Mammary epithelial cell (primary cell): ENCODE results near the gene FOXL1.

Source experiments
- EZH2 ChIP-seq: IDR thresholded peaks from 2 replicates; pipeline ENCODE4 v1.6.1; 2012; ENCODE audit warnings: low read length, inconsistent platforms, borderline replicate concordance
- TF ChIP-seq, protein P1 (sequence below), 2 donors: IDR thresholded peaks in 1 of 2; conservative IDR thresholded peaks in 1 of 2; 2 replicates each; pipeline ENCODE4 v1.5.1; 2011 to 2012; ENCODE audit warnings: inconsistent platforms in 2 of 2, low read length in 2 of 2, mild to moderate bottlenecking in 2 of 2, control low read depth in 1 of 2, low read depth in 1 of 2; ENCODE audit not compliant: insufficient read depth in 1 of 2; ENCODE audit errors: extremely low read depth in 1 of 2

DNA sequence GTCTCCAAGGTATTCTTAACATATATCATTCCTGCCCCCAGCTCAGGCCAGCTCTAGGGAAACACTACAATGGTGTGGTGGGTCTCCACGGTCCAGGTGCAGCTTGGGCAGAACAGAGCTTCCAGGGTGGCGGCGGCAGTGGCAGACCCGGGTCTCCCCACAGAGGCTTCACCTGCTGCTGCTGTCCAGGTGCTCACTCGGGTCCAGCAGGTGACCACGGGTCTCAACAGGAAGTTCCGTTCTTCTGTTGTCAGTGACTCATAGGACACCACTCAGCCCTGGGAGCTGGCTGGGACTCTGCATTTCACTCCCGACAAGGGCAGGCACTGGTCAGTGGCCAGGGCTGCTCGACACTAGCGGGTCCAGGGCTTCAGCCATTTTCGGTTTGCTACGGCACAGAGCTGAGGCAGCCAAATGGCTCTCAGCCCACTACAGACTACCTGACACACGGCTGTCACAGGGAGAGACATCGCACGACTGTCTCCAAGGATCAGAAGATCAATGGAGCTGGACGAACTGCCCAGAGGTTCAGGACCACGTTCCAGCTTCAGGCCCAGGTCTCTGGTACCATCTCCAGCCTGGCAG lies 40.1 kb upstream of the FOXL1 start:
- TF ChIP-seq, protein P1, sequence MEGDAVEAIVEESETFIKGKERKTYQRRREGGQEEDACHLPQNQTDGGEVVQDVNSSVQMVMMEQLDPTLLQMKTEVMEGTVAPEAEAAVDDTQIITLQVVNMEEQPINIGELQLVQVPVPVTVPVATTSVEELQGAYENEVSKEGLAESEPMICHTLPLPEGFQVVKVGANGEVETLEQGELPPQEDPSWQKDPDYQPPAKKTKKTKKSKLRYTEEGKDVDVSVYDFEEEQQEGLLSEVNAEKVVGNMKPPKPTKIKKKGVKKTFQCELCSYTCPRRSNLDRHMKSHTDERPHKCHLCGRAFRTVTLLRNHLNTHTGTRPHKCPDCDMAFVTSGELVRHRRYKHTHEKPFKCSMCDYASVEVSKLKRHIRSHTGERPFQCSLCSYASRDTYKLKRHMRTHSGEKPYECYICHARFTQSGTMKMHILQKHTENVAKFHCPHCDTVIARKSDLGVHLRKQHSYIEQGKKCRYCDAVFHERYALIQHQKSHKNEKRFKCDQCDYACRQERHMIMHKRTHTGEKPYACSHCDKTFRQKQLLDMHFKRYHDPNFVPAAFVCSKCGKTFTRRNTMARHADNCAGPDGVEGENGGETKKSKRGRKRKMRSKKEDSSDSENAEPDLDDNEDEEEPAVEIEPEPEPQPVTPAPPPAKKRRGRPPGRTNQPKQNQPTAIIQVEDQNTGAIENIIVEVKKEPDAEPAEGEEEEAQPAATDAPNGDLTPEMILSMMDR (conservative IDR thresholded peaks at IDR 0.05 in 1 of 2, IDR thresholded peaks at IDR 0.05 in 1 of 2; ENCODE audit: extremely low read depth in 1 of 2, insufficient read depth in 1 of 2, low read depth in 1 of 2, low read length in 2 of 2) = no peak
- TF ChIP-seq EZH2 = no peak
